IMR-90 (cell line): ENCODE results near the gene DYNC2LI1. TPM values are rescaled to one million over a fixed set of nuclear protein-coding genes. Genes with fewer than 3 reads are reported as not detected.

Experiments used
- ATAC-seq: fragments of 200-7000 bp; cut with Tn5 transposase; 2 replicates; pipeline ENCODE4 v1.9.1; 2020; ENCODE audit warnings: low read depth, mild to moderate bottlenecking, moderate library complexity
- BruUV-seq: library from RNA; stranded (reverse); fragments of 400-500 nt; replicated peaks from 2 replicates; lab custom pipeline; 2021; lab: Mats Ljungman, UMichigan
- CTCF ChIA-PET: fragments of 300-600 bp; formaldehyde crosslinking; extraction: SDS; loops from one replicate; lab custom pipeline; 2021; ENCODE audit warnings: antibody characterized with exemption; lab: Yijun Ruan, JAX
- POLR2A ChIA-PET: fragments of 300-600 bp; sonication (Branson Sonifier 250); formaldehyde crosslinking; loops from one replicate; lab custom pipeline; 2022; ENCODE audit warnings: antibody characterized with exemption; ENCODE audit not compliant: unreplicated experiment; lab: Charles Lee
- DNase-seq: peaks from one replicate; pipeline ENCODE4 v3.0.0; 2013
- H2AFZ ChIP-seq: replicated peaks from 2 replicates; pipeline ENCODE3; 2013; ENCODE audit warnings: low read length, mild to moderate bottlenecking; ENCODE audit not compliant: poor library complexity
- H2AK5ac ChIP-seq: 2 replicates; pipeline ENCODE4 v1.6.1; 2013; ENCODE audit warnings: low read depth, low read length, inconsistent platforms
- H2AK9ac ChIP-seq: replicated peaks from 2 replicates; pipeline ENCODE3; 2013; ENCODE audit warnings: mild to moderate bottlenecking, low read depth, low read length, moderate library complexity; ENCODE audit not compliant: poor library complexity
- H2BK120ac ChIP-seq: 2 replicates; pipeline ENCODE4 v1.6.1; 2013; ENCODE audit warnings: low read depth, low read length, inconsistent platforms
- H2BK15ac ChIP-seq: 3 replicates; pipeline ENCODE4 v1.6.1; 2013; ENCODE audit warnings: low read depth, low read length, inconsistent platforms
- H2BK20ac ChIP-seq: 2 replicates; pipeline ENCODE4 v1.6.1; 2013; ENCODE audit warnings: low read depth, mild to moderate bottlenecking, inconsistent platforms, low read length, moderate library complexity
- H2BK5ac ChIP-seq: 2 replicates; pipeline ENCODE4 v1.6.1; 2013; ENCODE audit warnings: mild to moderate bottlenecking, low read depth, low read length, inconsistent platforms; ENCODE audit not compliant: poor library complexity, severe bottlenecking
- H3K14ac ChIP-seq: replicated peaks from 2 replicates; pipeline ENCODE4 v1.6.1; 2013; ENCODE audit warnings: low read depth, low read length, inconsistent platforms
- H3K18ac ChIP-seq: 2 replicates; pipeline ENCODE4 v1.6.1; 2013; ENCODE audit warnings: low read depth, low read length, control low read depth
- H3K23ac ChIP-seq: 2 replicates; pipeline ENCODE4 v1.6.1; 2013; ENCODE audit warnings: low read depth, low read length, inconsistent platforms
- H3K27ac ChIP-seq: 2 replicates; pipeline ENCODE4 v1.5.1; 2013; ENCODE audit warnings: mild to moderate bottlenecking, control low read depth, low read length; ENCODE audit not compliant: insufficient read depth
- H3K27me3 ChIP-seq: 2 replicates; pipeline ENCODE4 v1.6.1; 2013; ENCODE audit warnings: low read length; ENCODE audit not compliant: control insufficient read depth, insufficient read depth
- H3K36me3 ChIP-seq: 2 replicates; pipeline ENCODE4 v1.6.1; 2013; ENCODE audit warnings: low read length, mixed read lengths; ENCODE audit not compliant: control insufficient read depth, insufficient read depth
- H3K4ac ChIP-seq: 2 replicates; pipeline ENCODE4 v1.6.1; 2013; ENCODE audit warnings: low read depth, low read length, inconsistent platforms
- H3K4me1 ChIP-seq: 2 replicates; pipeline ENCODE4 v1.6.1; 2013; ENCODE audit warnings: low read length, mixed read lengths; ENCODE audit not compliant: control insufficient read depth, insufficient read depth
- H3K4me2 ChIP-seq: 2 replicates; pipeline ENCODE4 v1.6.1; 2013; ENCODE audit warnings: low read depth, mild to moderate bottlenecking, control low read depth, low read length, moderate library complexity
- H3K4me3 ChIP-seq: 2 replicates; pipeline ENCODE4 v1.5.1; 2013; ENCODE audit warnings: low read depth, mild to moderate bottlenecking, control low read depth, low read length, moderate library complexity; ENCODE audit not compliant: insufficient read depth
- H3K56ac ChIP-seq: 2 replicates; pipeline ENCODE4 v1.6.1; 2013; ENCODE audit warnings: low read length, inconsistent platforms; ENCODE audit not compliant: insufficient read depth; ENCODE audit errors: extremely low read depth
- H3K79me1 ChIP-seq, 2 experiments: 2 replicates each; pipeline ENCODE4 v1.6.1; 2013; ENCODE audit warnings: low read length in 2 of 2, inconsistent platforms in 1 of 2, low read depth in 1 of 2
- H3K9ac ChIP-seq: 2 replicates; pipeline ENCODE4 v1.6.1; 2013; ENCODE audit warnings: low read depth, low read length, control low read depth
- H3K9me1 ChIP-seq: 2 replicates; pipeline ENCODE4 v1.6.1; 2013; ENCODE audit warnings: low read length, inconsistent platforms; ENCODE audit not compliant: insufficient read depth
- H3K9me3 ChIP-seq: 2 replicates; pipeline ENCODE4 v1.6.1; 2013; ENCODE audit warnings: low read length; ENCODE audit not compliant: control insufficient read depth, insufficient read depth
- H4K20me1 ChIP-seq: 2 replicates; pipeline ENCODE4 v1.6.1; 2013; ENCODE audit warnings: low read length, inconsistent platforms; ENCODE audit not compliant: insufficient read depth
- H4K5ac ChIP-seq: 2 replicates; pipeline ENCODE4 v1.6.1; 2013; ENCODE audit warnings: mild to moderate bottlenecking, low read depth, low read length, control low read depth
- H4K8ac ChIP-seq, 2 experiments: 2 replicates each; pipeline ENCODE4 v1.6.1; 2013; ENCODE audit warnings: low read depth in 2 of 2, low read length in 2 of 2, control low read depth in 1 of 2, inconsistent platforms in 1 of 2
- H4K91ac ChIP-seq: 2 replicates; pipeline ENCODE4 v1.6.1; 2013; ENCODE audit warnings: low read depth, low read length, inconsistent platforms; ENCODE audit not compliant: insufficient read depth
- BHLHE40 ChIP-seq: fragments of 150-350 bp; IDR thresholded peaks from 2 replicates; pipeline ENCODE4 v1.6.1; 2016; ENCODE audit warnings: mild to moderate bottlenecking, low read depth, low read length
- CEBPB ChIP-seq: IDR thresholded peaks from 2 replicates; pipeline ENCODE4 v1.6.1; 2012; ENCODE audit warnings: low read depth, low read length, improper control_type of control experiment
- CHD1 ChIP-seq: IDR thresholded peaks from 2 replicates; pipeline ENCODE4 v1.6.1; 2012; ENCODE audit warnings: low read depth, low read length, improper control_type of control experiment
- CTCF ChIP-seq: conservative IDR thresholded peaks from 2 replicates; pipeline ENCODE4 v1.5.1; 2012; ENCODE audit warnings: mild to moderate bottlenecking, low read depth, low read length, improper control_type of control experiment
- ELK1 ChIP-seq: fragments of 150-350 bp; IDR thresholded peaks from 2 replicates; pipeline ENCODE4 v1.6.1; 2016; ENCODE audit warnings: low read depth, mild to moderate bottlenecking, low read length, moderate library complexity, borderline replicate concordance
- FOS ChIP-seq: fragments of 150-350 bp; IDR thresholded peaks from 2 replicates; pipeline ENCODE4 v1.6.1; 2016; ENCODE audit warnings: low read depth, low read length
- MAFK ChIP-seq: IDR thresholded peaks from 2 replicates; pipeline ENCODE4 v1.6.1; 2012; ENCODE audit warnings: low read depth, low read length, improper control_type of control experiment
- MAZ ChIP-seq: IDR thresholded peaks from 2 replicates; pipeline ENCODE4 v1.6.1; 2012; ENCODE audit warnings: low read depth, mild to moderate bottlenecking, low read length, improper control_type of control experiment, moderate library complexity, borderline replicate concordance
- MXI1 ChIP-seq: IDR thresholded peaks from 2 replicates; pipeline ENCODE4 v1.6.1; 2012; ENCODE audit warnings: low read depth, mild to moderate bottlenecking, low read length, moderate library complexity, borderline replicate concordance
- NFE2L2 ChIP-seq: fragments of 150-350 bp; IDR thresholded peaks from 2 replicates; pipeline ENCODE4 v1.6.1; 2016; ENCODE audit warnings: low read depth, mild to moderate bottlenecking, low read length
- POLR2A ChIP-seq: IDR thresholded peaks from 2 replicates; pipeline ENCODE4 v1.6.1; 2012; ENCODE audit warnings: mild to moderate bottlenecking, low read depth, low read length
- RAD21 ChIP-seq: IDR thresholded peaks from 2 replicates; pipeline ENCODE4 v1.6.1; 2012; ENCODE audit warnings: low read length, improper control_type of control experiment
- RCOR1 ChIP-seq: IDR thresholded peaks from 2 replicates; pipeline ENCODE4 v1.6.1; 2012; ENCODE audit warnings: mild to moderate bottlenecking, low read length, improper control_type of control experiment; ENCODE audit not compliant: insufficient replicate concordance
- RFX5 ChIP-seq: IDR thresholded peaks from 2 replicates; pipeline ENCODE4 v1.8.0; 2012; ENCODE audit warnings: low read depth, mild to moderate bottlenecking, low read length, moderate library complexity
- SMC3 ChIP-seq: fragments of 150-350 bp; IDR thresholded peaks from 2 replicates; pipeline ENCODE4 v1.6.1; 2016; ENCODE audit warnings: low read depth, mild to moderate bottlenecking, antibody characterized with exemption, low read length, moderate library complexity
- USF2 ChIP-seq: fragments of 150-350 bp; IDR thresholded peaks from 2 replicates; pipeline ENCODE4 v1.6.1; 2017; ENCODE audit warnings: mild to moderate bottlenecking, antibody characterized with exemption, low read length, low read depth
- WGBS, 2 experiments: methylation state at CpG; one replicate each; pipeline versions ENCODE4 v1.1.5 to v1.1.7; 2013; ENCODE audit warnings: missing lambda C conversion rate in 2 of 2; ENCODE audit not compliant: insufficient read length in 1 of 2; ENCODE audit errors: extremely low coverage in 2 of 2; 5-methylcytosine and 5-hydroxymethylcytosine counted together
- dilution Hi-C: fragments of 300-500 bp; cut with HindIII; formaldehyde crosslinking; loops from one replicate; pipeline ENCODE4 v1.14.3; 2018; ENCODE audit warnings: low sequenced_read_pairs; ENCODE audit not compliant: unreplicated experiment
- in situ Hi-C: fragments of 300-500 bp; cut with MboI; formaldehyde crosslinking; loops from 3 replicates; pipeline ENCODE4 v1.14.3; 2019; ENCODE audit warnings: low sequenced_read_pairs, inconsistent platforms, mixed read lengths
- intact Hi-C: fragments of 100-400 bp; cut with micrococcal nuclease; formaldehyde crosslinking; loops from 2 replicates; pipeline ENCODE4 v1.10.0; 2022
- polyA plus RNA-seq, 3 experiments: library from polyadenylated mRNA; depleted of rRNA; stranded (reverse); fragments of >200 nt; gene quantifications; 2 replicates each; pipeline ENCODE4 v1.2.3, GENCODE V29; 2012; ENCODE audit warnings: low replicate concordance in 1 of 3
- total RNA-seq: library from RNA; depleted of rRNA; stranded (reverse); fragments of >200 nt; gene quantifications from 2 replicates; pipeline ENCODE4 v1.2.3, GENCODE V29; 2012

The DYNC2LI1 gene
- total and polyA plus RNA-seq, 2 of the 4 experiments (the other 2 are of a cell fraction) = 5.2 to 10.4 TPM

GRCh38 chr2:43824512-43824911, 50.7 kb downstream of the DYNC2LI1 start:
- H3K4ac ChIP-seq = no peak overlapping the region
- ATAC-seq = no peak
- intact Hi-C loops = no loop called here
- BruUV-seq = no TSS peak
- no peaks in the 10 kb centered on the region for H3K9me3 ChIP-seq
- no peak overlapping the region for H2AK5ac ChIP-seq
- H3K27ac ChIP-seq = no peak overlapping the region
- H3K23ac ChIP-seq = no peak overlapping the region
- dilution Hi-C loops = no loop called here
- H4K5ac ChIP-seq = no peak overlapping the region
- H2BK120ac ChIP-seq = no peak overlapping the region
- H3K18ac ChIP-seq = no peak overlapping the region
- no peak for DNase-seq
- H3K4me2 ChIP-seq = no peak overlapping the region
- H2BK5ac ChIP-seq = no peak overlapping the region
- H3K9ac ChIP-seq = no peak overlapping the region
- no peak for TF ChIP-seq SMC3
- TF ChIP-seq FOS = no peak
- TF ChIP-seq RCOR1 = no peak
- TF ChIP-seq USF2 = no peak
- TF ChIP-seq RAD21 = no peak
- no peak for TF ChIP-seq MAFK
- TF ChIP-seq BHLHE40 = no peak
- no peak for TF ChIP-seq MXI1
- no peak for TF ChIP-seq CHD1
- TF ChIP-seq RFX5 = no peak
- TF ChIP-seq MAZ = no peak
- no peak for TF ChIP-seq ELK1
- TF ChIP-seq POLR2A = no peak
- no peak for TF ChIP-seq CEBPB
- no peak for TF ChIP-seq NFE2L2
- TF ChIP-seq CTCF = no peak
- H3K4me1 ChIP-seq = no peaks in the 10 kb centered on the region
- H3K27me3 ChIP-seq = peaks cover 36% of the 10 kb centered on the region
- no peaks in the 10 kb centered on the region for H3K79me1 ChIP-seq
- H3K4me3 ChIP-seq = no peak overlapping the region
- H3K9me1 ChIP-seq = no peaks in the 10 kb centered on the region
- no peak overlapping the region for H2BK15ac ChIP-seq
- no peaks in the 10 kb centered on the region for H3K36me3 ChIP-seq
- no peak overlapping the region for H2AFZ ChIP-seq
- H3K14ac ChIP-seq = no peak overlapping the region
- no peak overlapping the region for H2AK9ac ChIP-seq
- WGBS, 2 experiments = no CpG with 5 or more reads among the region's 2 CpGs
- no peak overlapping the region for H3K56ac ChIP-seq
- CTCF ChIA-PET = no interaction called here
- H4K8ac ChIP-seq = no peak overlapping the region
- in situ Hi-C loops = no loop called here
- H2BK20ac ChIP-seq = no peak overlapping the region
- POLR2A ChIA-PET = no interaction called here
- no peaks in the 10 kb centered on the region for H4K20me1 ChIP-seq
- H4K91ac ChIP-seq = no peak overlapping the region
